TTC549 (cell line): ENCODE data around the gene MTX3.

Experiments used
- FAIRE-seq: peaks from 2 replicates; lab custom pipeline; 2012; peaks lifted over from hg19 to GRCh38; lab: Jason Lieb, UNC

Gene MTX3

GRCh38 chr5:79932510-79933504 lies 58.3 kb downstream of the MTX3 start:
- FAIRE-seq, result no peak

DNA sequence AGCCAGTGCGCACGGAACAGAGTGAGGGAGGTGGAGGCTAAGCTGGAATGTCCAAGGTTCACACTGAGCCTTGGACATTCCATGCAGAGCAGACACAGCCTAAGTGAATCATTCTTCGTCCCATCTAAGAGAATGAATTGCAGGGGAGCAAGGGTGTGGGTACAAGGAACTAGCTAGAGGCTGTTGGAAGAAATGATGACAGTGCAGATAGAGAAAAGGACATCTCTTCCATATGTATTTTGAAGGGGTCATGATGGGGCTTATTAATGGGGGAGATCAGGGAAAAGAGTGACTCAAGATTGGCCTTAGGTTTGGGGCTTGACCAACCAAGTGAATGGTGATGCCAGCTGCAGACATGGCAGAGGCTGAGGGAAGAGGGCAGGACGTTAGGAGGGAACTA lies 59.2 kb downstream of the MTX3 start:
- FAIRE-seq, result no peak

- no peak for FAIRE-seq
Measured at GRCh38 chr5:79931409-79931808, 59.7 kb downstream of the MTX3 start.

GRCh38 chr5:79929095-79929494 lies 62.0 kb downstream of the MTX3 start:
- no peak for FAIRE-seq
